OCI-LY1 (cell line): Measurements from ENCODE around the gene FRMD6.

ENCODE experiments used
- EZH2 ChIP-seq: fragments of 200-600 bp; sonication (generic), shearing (Covaris generic); IDR thresholded peaks from 2 replicates; pipeline ENCODE4 v1.8.0; 2017; ENCODE audit warnings: borderline replicate concordance, mixed run types, mild to moderate bottlenecking, antibody characterized with exemption, low read length, moderate library complexity, mixed read lengths
- TF ChIP-seq, protein P1 (sequence below): fragments of 200-600 bp; sonication (generic), shearing (Covaris generic); IDR thresholded peaks from 2 replicates; pipeline ENCODE4 v1.5.1; 2017; ENCODE audit warnings: mild to moderate bottlenecking, antibody characterized with exemption, low read length, moderate library complexity, mixed read lengths

DNA sequence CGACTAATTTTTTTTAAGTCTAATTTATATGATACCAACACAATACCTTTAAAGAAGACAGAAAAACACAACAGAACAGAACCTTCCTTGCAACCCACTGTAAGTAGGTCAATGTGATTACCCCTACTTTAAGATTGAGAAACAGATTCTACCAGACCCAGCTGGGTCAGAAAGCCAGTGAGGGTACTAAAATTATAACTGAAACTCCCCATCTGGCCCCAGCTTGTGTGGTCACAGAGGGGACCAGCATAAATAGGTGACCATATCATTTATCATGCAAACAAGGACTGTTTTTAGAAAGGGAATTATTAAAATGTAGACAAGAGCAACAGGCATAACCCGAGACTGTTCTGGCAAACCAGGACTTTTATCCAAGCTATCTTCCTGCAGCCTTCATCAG lies 30.1 kb upstream of the FRMD6 start:
- TF ChIP-seq, protein P1, sequence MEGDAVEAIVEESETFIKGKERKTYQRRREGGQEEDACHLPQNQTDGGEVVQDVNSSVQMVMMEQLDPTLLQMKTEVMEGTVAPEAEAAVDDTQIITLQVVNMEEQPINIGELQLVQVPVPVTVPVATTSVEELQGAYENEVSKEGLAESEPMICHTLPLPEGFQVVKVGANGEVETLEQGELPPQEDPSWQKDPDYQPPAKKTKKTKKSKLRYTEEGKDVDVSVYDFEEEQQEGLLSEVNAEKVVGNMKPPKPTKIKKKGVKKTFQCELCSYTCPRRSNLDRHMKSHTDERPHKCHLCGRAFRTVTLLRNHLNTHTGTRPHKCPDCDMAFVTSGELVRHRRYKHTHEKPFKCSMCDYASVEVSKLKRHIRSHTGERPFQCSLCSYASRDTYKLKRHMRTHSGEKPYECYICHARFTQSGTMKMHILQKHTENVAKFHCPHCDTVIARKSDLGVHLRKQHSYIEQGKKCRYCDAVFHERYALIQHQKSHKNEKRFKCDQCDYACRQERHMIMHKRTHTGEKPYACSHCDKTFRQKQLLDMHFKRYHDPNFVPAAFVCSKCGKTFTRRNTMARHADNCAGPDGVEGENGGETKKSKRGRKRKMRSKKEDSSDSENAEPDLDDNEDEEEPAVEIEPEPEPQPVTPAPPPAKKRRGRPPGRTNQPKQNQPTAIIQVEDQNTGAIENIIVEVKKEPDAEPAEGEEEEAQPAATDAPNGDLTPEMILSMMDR = no peak
- TF ChIP-seq EZH2 = no peak
